Endothelial cell of umbilical vein (primary cell): ENCODE results near the gene CRHR1.

Experiments used
- CTCF ChIP-seq, 2 donors: IDR thresholded peaks; 1 replicate in 1 of 2; 2 replicates in 1 of 2; pipeline ENCODE4 v1.5.1; 2011; ENCODE audit warnings: low read length in 2 of 2, mild to moderate bottlenecking in 2 of 2, moderate library complexity in 2 of 2, control low read depth in 1 of 2, inconsistent platforms in 1 of 2, low read depth in 1 of 2; ENCODE audit not compliant: insufficient read depth in 1 of 2; ENCODE audit errors: extremely low read depth in 1 of 2
- POLR2A ChIP-seq: IDR thresholded peaks from 2 replicates; pipeline ENCODE4 v1.6.1; 2012; ENCODE audit warnings: low read depth, mild to moderate bottlenecking, control low read depth, low read length

GRCh38 chr17:45775576-45776011, 8.5 kb upstream of the CRHR1 start:
- no peak for TF ChIP-seq POLR2A
- TF ChIP-seq CTCF (IDR thresholded peaks at IDR 0.05; ENCODE audit: extremely low read depth in 1 of 2, insufficient read depth in 1 of 2, low read depth in 1 of 2, low read length in 2 of 2) = no peak
